Muscle of leg (tissue), 11 donors: ENCODE results near the gene C3. TPM values are rescaled to one million over a fixed set of nuclear protein-coding genes. Genes with fewer than 3 reads are reported as not detected.

Source experiments
- DNase-seq: peaks from one replicate; pipeline ENCODE4 v3.0.0; 2013
- H3K27ac ChIP-seq: one replicate; pipeline ENCODE4 v1.5.1; 2013; ENCODE audit warnings: mild to moderate bottlenecking, low read length, control low read depth
- H3K27me3 ChIP-seq: one replicate; pipeline ENCODE4 v1.6.1; 2013; ENCODE audit warnings: low read length; ENCODE audit not compliant: control insufficient read depth, insufficient read depth
- H3K36me3 ChIP-seq: one replicate; pipeline ENCODE4 v1.6.1; 2013; ENCODE audit warnings: low read length; ENCODE audit not compliant: control insufficient read depth, insufficient read depth
- H3K4me1 ChIP-seq: one replicate; pipeline ENCODE4 v1.6.1; 2013; ENCODE audit warnings: low read length; ENCODE audit not compliant: control insufficient read depth, insufficient read depth
- H3K4me3 ChIP-seq: one replicate; pipeline ENCODE4 v1.5.1; 2013; ENCODE audit warnings: low read length, control low read depth
- H3K9me3 ChIP-seq: replicated peaks from 2 replicates; pipeline ENCODE4 v1.6.1; 2013; ENCODE audit warnings: low read depth, low read length; ENCODE audit not compliant: control insufficient read depth
- WGBS: methylation state at CpG from one replicate; pipeline ENCODE4 v1.1.5; 2013; ENCODE audit warnings: missing lambda C conversion rate; ENCODE audit not compliant: insufficient coverage; 5-methylcytosine and 5-hydroxymethylcytosine counted together
- polyA plus RNA-seq, 8 donors: library from polyadenylated mRNA; unstranded; fragments of 120-200 nt; gene quantifications; one replicate each; pipeline versions ENCODE4 v1.2.1 to v1.2.3, GENCODE V29; 2013; ENCODE audit warnings: inconsistent platforms in 1 of 8, low replicate concordance in 1 of 8; ENCODE audit not compliant: insufficient read length in 8 of 8, insufficient read depth in 1 of 8
- total RNA-seq: library from RNA; stranded (reverse); fragments of 120-200 nt; gene quantifications from one replicate; pipeline ENCODE4 v1.2.4, GENCODE V29; 2013

The C3 gene
- total and polyA plus RNA-seq, 9 donors, result 1.2 to 11.1 (median 3.3) TPM

GRCh38 chr19:6745965-6746364 is 25.5 kb upstream of the C3 start:
- DNase-seq, result no peak
- no peak overlapping the region for H3K27ac ChIP-seq
- peaks cover 5% of the 10 kb centered on the region for H3K9me3 ChIP-seq

DNA sequence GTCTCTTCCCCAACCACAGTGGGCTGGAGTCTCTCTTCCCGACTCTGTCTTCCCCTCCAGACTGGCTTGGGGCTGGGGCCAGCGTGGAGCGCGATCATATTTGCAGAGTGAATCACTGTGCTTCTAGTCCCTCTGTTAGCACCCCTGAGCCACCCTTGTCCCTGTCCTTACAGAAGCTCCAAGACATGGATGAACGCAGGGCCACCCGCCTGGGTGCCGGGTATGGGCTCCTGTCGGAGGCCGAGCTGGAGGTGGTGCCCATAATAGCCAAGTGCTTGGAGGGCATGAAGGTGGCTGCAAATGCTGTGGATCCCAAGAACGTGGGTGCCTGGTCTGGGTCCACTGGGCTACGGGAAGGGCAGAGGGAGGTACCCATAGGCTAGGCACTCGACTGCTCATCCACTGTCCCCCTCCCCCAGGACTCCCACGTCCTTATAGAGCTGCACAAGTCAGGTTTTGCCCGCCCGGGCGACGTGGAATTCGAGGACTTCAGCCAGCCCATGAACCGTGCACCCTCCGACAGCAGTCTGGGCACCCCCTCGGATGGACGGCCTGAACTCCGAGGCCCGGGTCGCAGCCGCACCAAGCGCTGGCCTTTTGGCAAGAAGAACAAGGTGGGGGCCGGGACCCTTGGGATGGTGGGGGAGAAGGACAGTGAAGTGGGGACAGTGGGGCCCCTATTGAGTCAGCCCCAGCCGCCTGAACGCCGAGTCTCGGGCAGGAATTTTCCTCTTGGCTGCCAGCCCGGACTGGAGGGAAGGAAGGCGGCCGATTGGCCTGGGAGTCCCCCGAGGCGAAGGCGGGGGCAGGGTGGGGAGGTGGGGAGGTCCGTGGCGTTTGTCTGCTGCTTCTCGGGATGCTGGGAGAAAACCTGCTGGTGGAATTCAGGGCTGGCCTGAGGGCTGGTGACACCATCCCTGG is 24.2 kb upstream of the C3 start:
- peaks cover 67% of the 10 kb centered on the region for H3K36me3 ChIP-seq
- 22% methylated on average over 32 of the region's 41 CpGs for WGBS

More at GRCh38 chr19:6745965-6746364, 25.5 kb upstream of the C3 start:
- no peak overlapping the region for H3K4me3 ChIP-seq
- no peaks in the 10 kb centered on the region for H3K27me3 ChIP-seq
- 97% methylated on average over 15 of the region's 24 CpGs for WGBS
- peaks cover 34% of the 10 kb centered on the region for H3K4me1 ChIP-seq
- H3K36me3 ChIP-seq, result peaks cover 78% of the 10 kb centered on the region

DNA sequence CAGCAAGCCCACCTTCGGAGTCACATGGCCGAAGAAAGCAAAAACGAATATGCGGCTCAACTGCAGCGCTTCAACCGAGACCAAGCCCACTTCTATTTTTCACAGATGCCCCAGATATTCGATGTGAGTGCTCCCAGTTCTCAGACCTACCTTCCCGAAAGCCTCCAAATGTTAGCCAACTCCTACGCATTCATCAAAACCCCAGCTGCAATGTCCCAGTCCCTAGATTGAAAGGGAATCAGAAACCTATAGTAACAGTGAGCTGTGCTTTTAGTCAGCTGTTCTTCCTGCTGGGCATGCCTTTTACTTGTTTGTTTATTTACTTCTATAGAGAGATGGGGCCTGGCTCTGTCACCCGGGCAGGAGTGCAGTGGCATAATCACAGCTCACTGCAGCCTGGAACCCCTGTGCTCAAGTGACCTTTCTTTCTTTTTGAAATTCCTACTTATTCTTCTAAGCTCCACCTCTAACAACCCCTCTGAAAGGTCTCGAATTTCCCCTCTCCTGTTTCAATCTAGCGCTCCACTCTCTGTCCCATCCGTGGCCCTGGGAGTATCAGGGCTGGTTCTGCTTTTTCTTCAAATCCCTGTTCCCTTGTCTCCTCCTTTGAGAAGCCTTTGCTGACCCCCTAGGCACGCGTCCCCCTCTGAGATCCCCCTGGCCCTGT is 23.4 kb upstream of the C3 start:
- WGBS, result 76% methylated on average over 13 of the region's 15 CpGs
- no peaks in the 10 kb centered on the region for H3K27me3 ChIP-seq
- peaks cover 50% of the 10 kb centered on the region for H3K4me1 ChIP-seq
- peaks cover 5% of the 10 kb centered on the region for H3K9me3 ChIP-seq
- DNase-seq, result no peak
- no peak overlapping the region for H3K4me3 ChIP-seq
- peak overlapping the region; percentile 78 for H3K27ac ChIP-seq
- H3K36me3 ChIP-seq, result peaks cover 59% of the 10 kb centered on the region

More for the DNA sequence above, 24.2 kb upstream of the C3 start:
- H3K4me1 ChIP-seq, result peaks cover 45% of the 10 kb centered on the region
- no peaks in the 10 kb centered on the region for H3K27me3 ChIP-seq
- H3K9me3 ChIP-seq, result peaks cover 5% of the 10 kb centered on the region
- DNase-seq, result peak; percentile 95
- peak overlapping the region; percentile 78 for H3K27ac ChIP-seq
- H3K4me3 ChIP-seq, result no peak overlapping the region

DNA sequence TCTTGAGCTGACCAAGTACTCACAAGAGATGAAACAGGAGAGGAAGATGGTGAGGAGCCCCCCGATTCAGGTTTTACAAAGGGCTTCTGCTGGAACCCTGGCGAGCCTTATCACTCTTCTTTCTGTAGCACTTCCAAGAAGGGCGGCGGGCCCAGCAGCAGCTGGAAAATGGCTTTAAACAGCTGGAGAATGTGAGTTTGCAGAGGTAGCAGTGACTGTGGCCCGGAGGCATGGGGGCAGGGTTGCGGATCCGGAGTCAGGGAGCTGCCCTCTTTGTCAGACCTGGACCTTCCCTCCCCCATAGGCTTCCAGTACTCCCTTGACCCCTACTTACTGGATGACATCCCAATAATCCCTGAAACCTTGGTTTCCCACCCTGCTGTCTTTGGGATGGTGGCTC is 22.6 kb upstream of the C3 start:
- H3K27ac ChIP-seq, result peak overlapping the region; percentile 20
- H3K9me3 ChIP-seq, result peaks cover 5% of the 10 kb centered on the region
- no peak overlapping the region for H3K4me3 ChIP-seq
- H3K4me1 ChIP-seq, result peaks cover 58% of the 10 kb centered on the region
- H3K36me3 ChIP-seq, result peaks cover 52% of the 10 kb centered on the region
- no peaks in the 10 kb centered on the region for H3K27me3 ChIP-seq
- WGBS, result 53% methylated on average over 2 of the region's 7 CpGs
- DNase-seq, result no peak

- Histone ChIP-seq H3K4me3 (peak overlapping the region; percentile 93), H3K9me3 (no peaks in the 10 kb centered on the region), H3K4me1 (peaks cover 70% of the 10 kb centered on the region), H3K36me3 (peaks cover 33% of the 10 kb centered on the region), H3K27me3 (no peaks in the 10 kb centered on the region), H3K27ac (peak overlapping the region; percentile 93)
- under 1% methylated on average over 24 of the region's 46 CpGs for WGBS
- peak; percentile 90 for DNase-seq
Measured at GRCh38 chr19:6740589-6741343, 20.3 kb upstream of the C3 start.

- Histone ChIP-seq H3K9me3 (no peaks in the 10 kb centered on the region), H3K36me3 (peaks cover 29% of the 10 kb centered on the region), H3K4me3 (peak overlapping the region; percentile 93), H3K27ac (peak overlapping the region; percentile 93), H3K4me1 (peaks cover 66% of the 10 kb centered on the region), H3K27me3 (no peaks in the 10 kb centered on the region)
- WGBS, result 0% methylated on average over 7 of the region's 34 CpGs
- peak; percentile 62 for DNase-seq
Measured at GRCh38 chr19:6739883-6740588, 19.6 kb upstream of the C3 start.

DNA sequence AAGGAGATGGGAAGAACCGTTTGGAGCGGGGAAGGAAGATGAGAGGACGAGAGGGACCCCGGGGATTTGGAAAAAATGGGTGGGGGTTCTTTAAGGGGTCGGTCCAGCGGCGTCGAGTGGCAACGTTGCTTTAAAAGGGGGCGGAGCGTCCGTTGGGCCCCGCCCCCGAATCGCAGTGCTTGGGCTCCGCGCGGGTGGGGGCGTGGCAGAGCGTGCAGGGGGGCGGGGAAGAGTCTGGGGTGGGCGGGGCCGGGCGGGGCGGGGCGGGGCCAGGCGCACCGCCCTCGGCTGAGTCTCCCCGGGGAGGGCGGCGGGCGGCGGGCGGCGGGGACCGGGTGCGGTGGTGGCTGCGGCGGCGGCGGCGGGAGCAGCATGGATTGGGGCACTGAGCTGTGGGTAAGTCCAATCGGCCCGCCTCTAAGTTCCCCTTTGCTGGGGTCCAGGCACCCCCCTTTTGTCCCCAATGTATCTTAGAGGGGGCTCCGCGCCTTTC is 19.0 kb upstream of the C3 start, which contains the start of gene TRIP10:
TRIP10 (plus strand) TSS at position 291 of the 493 bp plus-strand sequence; CDS start at position 373, 82 bp downstream.
- Histone ChIP-seq H3K27ac (peak within 1 kb of the TSS; percentile 97), H3K4me3 (peak within 1 kb of the TSS; percentile 93), H3K27me3 (no peaks in the 10 kb centered on the region), H3K4me1 (peaks cover 60% of the 10 kb centered on the region), H3K9me3 (no peaks in the 10 kb centered on the region), H3K36me3 (peaks cover 24% of the 10 kb centered on the region)
- peak; percentile 97 for DNase-seq
- WGBS, result 0% methylated on average over 4 of the region's 47 CpGs

DNA sequence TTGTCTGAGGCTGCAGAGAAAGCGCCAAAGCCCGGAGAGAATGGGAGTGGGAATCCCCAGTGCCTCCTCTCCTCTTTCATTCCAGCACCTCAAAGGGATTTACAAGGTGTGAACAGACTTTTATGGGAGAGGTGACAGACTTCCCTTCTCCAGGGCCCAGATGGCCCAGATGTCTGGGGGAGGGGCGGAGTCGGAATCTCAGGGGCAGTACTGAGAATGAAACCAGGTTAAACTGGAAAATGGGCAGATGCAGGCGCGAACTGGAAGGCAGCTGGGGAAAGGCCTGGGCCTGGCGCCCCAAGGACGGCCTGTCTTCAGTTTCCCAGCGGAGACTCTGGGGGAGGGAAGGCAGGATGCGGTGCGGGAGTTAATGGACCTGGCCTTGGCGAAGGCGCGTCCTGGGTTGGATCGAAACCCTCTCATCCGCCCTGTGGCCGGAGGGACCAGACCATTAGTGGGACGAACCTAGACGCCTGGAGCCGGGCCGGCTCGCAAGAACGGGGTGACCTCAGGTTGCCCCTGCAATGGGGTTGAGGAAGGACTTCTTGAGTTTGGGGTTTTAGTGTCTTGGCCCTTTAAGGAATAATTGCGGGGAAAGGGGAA is 18.4 kb upstream of the C3 start:
- Histone ChIP-seq H3K9me3 (no peaks in the 10 kb centered on the region), H3K36me3 (peaks cover 19% of the 10 kb centered on the region), H3K4me3 (peak overlapping the region; percentile 43), H3K27me3 (no peaks in the 10 kb centered on the region), H3K27ac (peak overlapping the region; percentile 97), H3K4me1 (peaks cover 56% of the 10 kb centered on the region)
- no peak for DNase-seq
- WGBS, result 8% methylated on average over 22 of the region's 24 CpGs
